OCI-LY7 (cell line): Measurements from ENCODE around the gene PRKG1. TPM values are rescaled to one million over a fixed set of nuclear protein-coding genes. Genes with fewer than 3 reads are reported as not detected.

Experiments
- BruUV-seq: library from RNA; stranded (reverse); fragments of 400-500 nt; replicated peaks from 2 replicates; lab custom pipeline; 2021; lab: Mats Ljungman, UMichigan
- CTCF ChIA-PET: fragments of 300-600 bp; sonication (Branson Sonifier 250); formaldehyde crosslinking; loops from one replicate; lab custom pipeline; 2022; ENCODE audit warnings: antibody characterized with exemption; ENCODE audit not compliant: unreplicated experiment; lab: Charles Lee
- POLR2A ChIA-PET: fragments of 300-600 bp; sonication (Branson Sonifier 250); formaldehyde crosslinking; loops from one replicate; lab custom pipeline; 2022; ENCODE audit warnings: antibody characterized with exemption; lab: Charles Lee
- DNase-seq: peaks from one replicate; pipeline ENCODE4 v3.0.0-alpha.2; 2015; ENCODE audit warnings: low spot score
- H2AFZ ChIP-seq: fragments of 200-600 bp; sonication (generic), shearing (Covaris generic); 2 replicates; pipeline ENCODE4 v1.6.1; 2014; ENCODE audit warnings: mild to moderate bottlenecking, antibody characterized with exemption, low read length, moderate library complexity
- H3K27ac ChIP-seq: fragments of 200-600 bp; sonication (generic); 2 replicates; pipeline ENCODE4 v1.5.1; 2014; ENCODE audit warnings: mixed run types, low read depth, mild to moderate bottlenecking, moderate library complexity, low read length, inconsistent platforms; ENCODE audit not compliant: poor library complexity, severe bottlenecking
- H3K36me3 ChIP-seq: fragments of 200-600 bp; sonication (generic); 2 replicates; pipeline ENCODE4 v1.6.1; 2014; ENCODE audit warnings: mild to moderate bottlenecking, antibody characterized with exemption, low read length, moderate library complexity, mixed read lengths; ENCODE audit not compliant: insufficient read depth
- H3K4me1 ChIP-seq: fragments of 200-600 bp; sonication (generic); 2 replicates; pipeline ENCODE4 v1.5.1; 2014; ENCODE audit warnings: mild to moderate bottlenecking, low read length; ENCODE audit not compliant: insufficient read depth, poor library complexity, severe bottlenecking
- H3K4me2 ChIP-seq: fragments of 200-600 bp; sonication (generic); 2 replicates; pipeline ENCODE4 v1.6.1; 2014; ENCODE audit warnings: mild to moderate bottlenecking, low read length
- H3K4me3 ChIP-seq: fragments of 200-600 bp; sonication (generic); 2 replicates; pipeline ENCODE4 v1.5.1; 2014; ENCODE audit warnings: mild to moderate bottlenecking, low read depth, low read length; ENCODE audit not compliant: poor library complexity, severe bottlenecking
- H3K79me2 ChIP-seq: fragments of 200-600 bp; sonication (generic); 2 replicates; pipeline ENCODE4 v1.6.1; 2016; ENCODE audit warnings: low read depth, mild to moderate bottlenecking, low read length, moderate library complexity, mixed read lengths; ENCODE audit not compliant: insufficient read depth
- H3K9me2 ChIP-seq: fragments of 200-600 bp; sonication (generic); 2 replicates; pipeline ENCODE4 v1.6.1; 2016; ENCODE audit warnings: mild to moderate bottlenecking, low read length, mixed read lengths; ENCODE audit not compliant: insufficient read depth
- H3K9me3 ChIP-seq: fragments of 200-600 bp; sonication (generic); 2 replicates; pipeline ENCODE4 v1.6.1; 2014; ENCODE audit warnings: mild to moderate bottlenecking, mixed run types, low read length, mixed read lengths
- H4K20me1 ChIP-seq: fragments of 200-600 bp; sonication (generic); 2 replicates; pipeline ENCODE4 v1.6.1; 2014; ENCODE audit warnings: mild to moderate bottlenecking, antibody characterized with exemption, low read length, moderate library complexity, mixed read lengths; ENCODE audit not compliant: insufficient read depth
- EZH2phosphoT487 ChIP-seq: fragments of 200-600 bp; sonication (generic); IDR thresholded peaks from 2 replicates; pipeline ENCODE4 v1.6.1; 2018; ENCODE audit warnings: low read depth, borderline replicate concordance, mild to moderate bottlenecking, mixed run types, antibody characterized with exemption, low read length, moderate library complexity, mixed read lengths
- intact Hi-C: fragments of 100-400 bp; cut with micrococcal nuclease; formaldehyde crosslinking; loops from one replicate; pipeline ENCODE4 v1.10.0; 2022; ENCODE audit not compliant: unreplicated experiment
- total RNA-seq, 2 experiments: library from RNA; depleted of rRNA in 1 of 2; stranded (reverse); fragments of >200 nt in 1 of 2; shearing (Covaris generic) in 1 of 2; gene quantifications; 2 replicates each; pipeline ENCODE4 v1.2.3, GENCODE V29; 2014 to 2022
- TF ChIP-seq, protein P1 (sequence below): fragments of 200-600 bp; sonication (generic); conservative IDR thresholded peaks from 2 replicates; pipeline ENCODE4 v1.5.1; 2014; ENCODE audit warnings: mild to moderate bottlenecking, antibody characterized with exemption, low read length, moderate library complexity, mixed read lengths

PRKG1 gene
- total RNA-seq, 2 experiments from 2014 or later, result not detected

- Histone ChIP-seq H2AFZ (no peak overlapping the region), H3K27ac (no peak overlapping the region), H3K9me2 (no peaks in the 10 kb centered on the region), H3K79me2 (no peaks in the 10 kb centered on the region), H4K20me1 (0 out of 2 replicates have a peak, but pooled peaks cover 5% of the 10 kb centered on the region), H3K9me3 (no peaks in the 10 kb centered on the region), H3K4me2 (no peak overlapping the region), H3K36me3 (no peaks in the 10 kb centered on the region), H3K4me3 (no peak overlapping the region), H3K4me1 (no peaks in the 10 kb centered on the region)
- no peak for DNase-seq
- intact Hi-C loops, result no loop called here
- ChIA-PET CTCF (no interaction called here), POLR2A (interaction anchor here (0.7 kb wide), 1 partner anchor 8 kb away, joined by 3 read pairs; no protein-coding TSS in a partner anchor)
- TF ChIP-seq, protein P1, sequence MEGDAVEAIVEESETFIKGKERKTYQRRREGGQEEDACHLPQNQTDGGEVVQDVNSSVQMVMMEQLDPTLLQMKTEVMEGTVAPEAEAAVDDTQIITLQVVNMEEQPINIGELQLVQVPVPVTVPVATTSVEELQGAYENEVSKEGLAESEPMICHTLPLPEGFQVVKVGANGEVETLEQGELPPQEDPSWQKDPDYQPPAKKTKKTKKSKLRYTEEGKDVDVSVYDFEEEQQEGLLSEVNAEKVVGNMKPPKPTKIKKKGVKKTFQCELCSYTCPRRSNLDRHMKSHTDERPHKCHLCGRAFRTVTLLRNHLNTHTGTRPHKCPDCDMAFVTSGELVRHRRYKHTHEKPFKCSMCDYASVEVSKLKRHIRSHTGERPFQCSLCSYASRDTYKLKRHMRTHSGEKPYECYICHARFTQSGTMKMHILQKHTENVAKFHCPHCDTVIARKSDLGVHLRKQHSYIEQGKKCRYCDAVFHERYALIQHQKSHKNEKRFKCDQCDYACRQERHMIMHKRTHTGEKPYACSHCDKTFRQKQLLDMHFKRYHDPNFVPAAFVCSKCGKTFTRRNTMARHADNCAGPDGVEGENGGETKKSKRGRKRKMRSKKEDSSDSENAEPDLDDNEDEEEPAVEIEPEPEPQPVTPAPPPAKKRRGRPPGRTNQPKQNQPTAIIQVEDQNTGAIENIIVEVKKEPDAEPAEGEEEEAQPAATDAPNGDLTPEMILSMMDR, result no peak
- TF ChIP-seq EZH2phosphoT487, result no peak
- no TSS peak for BruUV-seq
Observed at GRCh38 chr10:51485668-51486067, 411.4 kb downstream of the PRKG1 start.

- CTCF ChIA-PET, result no interaction called here
- no peak for DNase-seq
- no peak overlapping the region for H3K4me2 ChIP-seq
Observed at GRCh38 chr10:51487576-51487975, 413.3 kb downstream of the PRKG1 start.

More at GRCh38 chr10:51487576-51487975, 413.3 kb downstream of the PRKG1 start:
- intact Hi-C loops, result no loop called here
- Histone ChIP-seq H3K9me3 (no peaks in the 10 kb centered on the region), H3K36me3 (no peaks in the 10 kb centered on the region), H3K9me2 (no peaks in the 10 kb centered on the region), H3K27ac (no peak overlapping the region), H3K79me2 (no peaks in the 10 kb centered on the region), H3K4me3 (no peak overlapping the region), H4K20me1 (0 out of 2 replicates have a peak, but pooled peaks cover 5% of the 10 kb centered on the region), H3K4me1 (no peaks in the 10 kb centered on the region), H2AFZ (no peak overlapping the region)
- TF ChIP-seq EZH2phosphoT487, result no peak
- TF ChIP-seq, protein P1, result no peak
- POLR2A ChIA-PET, result no interaction called here
- BruUV-seq, result no TSS peak
